Panc1 (cell line): ENCODE results near the gene CHKB.

Source experiments
- CTCF ChIP-seq: fragments of 450-650 bp; IDR thresholded peaks from 2 replicates; pipeline ENCODE4 v1.5.1; 2017; ENCODE audit warnings: mild to moderate bottlenecking
- POLR2AphosphoS5 ChIP-seq: IDR thresholded peaks from 2 replicates; pipeline ENCODE4 v1.6.1; 2012; ENCODE audit warnings: mild to moderate bottlenecking, low read depth, low read length, moderate library complexity
- REST ChIP-seq, 2 experiments: IDR thresholded peaks; 2 replicates each; pipeline ENCODE4 v1.6.1; 2011 to 2012; ENCODE audit warnings: low read depth in 2 of 2, control low read depth in 1 of 2, low read length in 1 of 2, mild to moderate bottlenecking in 1 of 2, moderate library complexity in 1 of 2; ENCODE audit not compliant: insufficient read depth in 1 of 2

- TF ChIP-seq CTCF: no peak
- no peak for TF ChIP-seq POLR2AphosphoS5
- no peak for TF ChIP-seq REST (IDR thresholded peaks at IDR 0.05; ENCODE audit: insufficient read depth in 1 of 2, low read depth in 2 of 2, low read length in 1 of 2)
These were observed 17.9 kb upstream of the CHKB start, which contains the start of gene MAPK8IP2 for GRCh38 chr22:50600538-50600937.
